ENCODE measurements around the gene SESN2. TPM values are rescaled to one million over a fixed set of nuclear protein-coding genes. Genes with fewer than 3 reads are reported as not detected.

SESN2 gene
- total RNA-seq, 2 experiments from 2014 or later: 14.2 to 21.5 TPM

Other genes with a start within 250 kb of the SESN2 start
- gene EYA3, start 170.9 kb upstream of the SESN2 start, total RNA-seq: 10 to 100 TPM; 33.2 to 33.4 TPM
- under 1 TPM; 0.20 to 0.30 TPM for gene PTAFR, start 82.8 kb upstream of the SESN2 start, total RNA-seq
- 100 to 1,000 TPM; 103 to 114 TPM for gene DNAJC8, start 26.5 kb upstream of the SESN2 start, total RNA-seq
- 100 to 1,000 TPM; 175 to 182 TPM for gene ATP5IF1, start 23.4 kb upstream of the SESN2 start, total RNA-seq
- 10 to 100 TPM; 19.5 to 20.8 TPM for gene MED18, start 69.5 kb downstream of the SESN2 start, total RNA-seq
- gene PHACTR4, start 110.2 kb downstream of the SESN2 start, total RNA-seq: 10 to 100 TPM; 26.8 to 27.8 TPM
- 10 to 100 TPM; 61.4 to 77.6 TPM for gene RCC1, start 246.5 kb downstream of the SESN2 start, total RNA-seq

Data from activated CD8-positive, alpha-beta memory T cell treated with anti-CD3 and anti-CD28 coated beads, Interleukin-2, amount 10 ng/mL, durations not matched to agents 7 days and 5 days (primary cell).